Esophagus (tissue), 2 donors: ENCODE measurements around the gene TMED5. TPM values are rescaled to one million over a fixed set of nuclear protein-coding genes. Genes with fewer than 3 reads are reported as not detected.
A peak's percentile ranks its signal among the peaks of the same experiment; 100 is the strongest.
"Not testable (repeated sequence)": the region's sequence is repeated elsewhere in the genome, so short reads cannot be mapped to it uniquely, and the experiment has no call there.

Experiments
- H3K27ac ChIP-seq, 2 donors: one replicate each; pipeline ENCODE4 v1.5.1; 2013; ENCODE audit warnings: low read depth in 2 of 2, mild to moderate bottlenecking in 2 of 2, inconsistent platforms in 1 of 2, low read length in 1 of 2, moderate library complexity in 1 of 2
- H3K27me3 ChIP-seq, 2 donors: one replicate each; pipeline ENCODE4 v1.6.1; 2013; ENCODE audit warnings: low read length in 2 of 2, control low read depth in 1 of 2, mild to moderate bottlenecking in 1 of 2; ENCODE audit not compliant: insufficient read depth in 2 of 2, control insufficient read depth in 1 of 2
- H3K36me3 ChIP-seq, 2 donors: one replicate each; pipeline ENCODE4 v1.6.1; 2013; ENCODE audit warnings: low read length in 1 of 2; ENCODE audit not compliant: control insufficient read depth in 2 of 2, insufficient read depth in 2 of 2
- H3K4me1 ChIP-seq, 2 donors: one replicate each; pipeline ENCODE4 v1.6.1; 2013; ENCODE audit warnings: low read length in 1 of 2; ENCODE audit not compliant: control insufficient read depth in 2 of 2, insufficient read depth in 2 of 2
- H3K4me3 ChIP-seq, 2 donors: one replicate each; pipeline ENCODE4 v1.5.1; 2013; ENCODE audit warnings: low read length in 2 of 2, mild to moderate bottlenecking in 2 of 2, low read depth in 1 of 2, moderate library complexity in 1 of 2
- H3K9me3 ChIP-seq, 2 donors: one replicate each; pipeline ENCODE4 v1.6.1; 2013; ENCODE audit warnings: mild to moderate bottlenecking in 2 of 2, low read depth in 1 of 2, low read length in 1 of 2, moderate library complexity in 1 of 2; ENCODE audit not compliant: control insufficient read depth in 2 of 2, insufficient read depth in 1 of 2
- WGBS, 2 donors: extraction: QIAGEN DNeasy Blood & Tissue Kit; methylation state at CpG; one replicate each; pipeline ENCODE4 v1.1.7; 2013; 5-methylcytosine and 5-hydroxymethylcytosine counted together
- polyA plus RNA-seq, 2 donors: library from polyadenylated mRNA; stranded (reverse); fragments of 200-250 nt; gene quantifications; one replicate each; pipeline ENCODE4 v1.2.3, GENCODE V29; 2013
- donor health status: healthy with polysubstance abuse.
- donor health status: Bipolar disorder and iron deficiency.

The TMED5 gene
- 10 to 100 TPM in 1 of 2 donors, 1 to 10 TPM in 1; 5.6 to 11.2 TPM for polyA plus RNA-seq

- Histone ChIP-seq H3K4me1 (peaks cover 2 to 3% of the 10 kb centered on the region in 2 donors), H3K9me3 (no peaks in the 10 kb centered on the region), H3K36me3 (no peaks in the 10 kb centered on the region), H3K27me3 (no peaks in the 10 kb centered on the region), H3K4me3 (peak within 1 kb of the TSS; percentile 82 to 91), H3K27ac (peak within 1 kb of the TSS; percentile 99)
- 0 to 1% methylated on average over 78 of the region's 78 CpGs for WGBS, 2 donors
Measured at GRCh38 chr1:93179886-93180722, at the start of gene TMED5. Gene TMED5 (minus strand): TSS chr1:93180413. CDS start chr1:93180242, 171 bp downstream.

- no peak overlapping the region for H3K4me3 ChIP-seq
- no peaks in the 10 kb centered on the region for H3K27me3 ChIP-seq
- no peaks in the 10 kb centered on the region for H3K9me3 ChIP-seq
- no peaks in the 10 kb centered on the region for H3K4me1 ChIP-seq
- H3K36me3 ChIP-seq, result no peaks in the 10 kb centered on the region
- no peak overlapping the region for H3K27ac ChIP-seq
- WGBS, 2 donors, result 94 to 95% methylated on average over 2 of the region's 2 CpGs
Measured at GRCh38 chr1:93223023-93223675, 42.9 kb upstream of the TMED5 start.

GRCh38 chr1:93221913-93222312 lies 41.7 kb upstream of the TMED5 start:
- Histone ChIP-seq H3K4me1 (no peaks in the 10 kb centered on the region), H3K4me3 (no peak overlapping the region), H3K9me3 (no peaks in the 10 kb centered on the region), H3K36me3 (no peaks in the 10 kb centered on the region), H3K27ac (no peak overlapping the region), H3K27me3 (no peaks in the 10 kb centered on the region)
- WGBS, 2 donors, result 89 to 90% methylated on average over 3 of the region's 3 CpGs

GRCh38 chr1:93220716-93221115 lies 40.5 kb upstream of the TMED5 start:
- H3K27me3 ChIP-seq, H3K4me1 ChIP-seq, H3K27ac ChIP-seq, H3K4me3 ChIP-seq, H3K9me3 ChIP-seq, H3K36me3 ChIP-seq: not testable (repeated sequence)
- 91 to 97% methylated on average over 5 of the region's 5 CpGs for WGBS, 2 donors

GRCh38 chr1:93219443-93219842 lies 39.2 kb upstream of the TMED5 start:
- H3K36me3 ChIP-seq, result no peaks in the 10 kb centered on the region
- WGBS, 2 donors, result 77 to 82% methylated on average over 6 of the region's 6 CpGs
- no peaks in the 10 kb centered on the region for H3K4me1 ChIP-seq
- H3K27ac ChIP-seq, result no peak overlapping the region
- H3K27me3 ChIP-seq, result no peaks in the 10 kb centered on the region
- H3K4me3 ChIP-seq, result no peak overlapping the region
- no peaks in the 10 kb centered on the region for H3K9me3 ChIP-seq

- Histone ChIP-seq H3K27ac (no peak overlapping the region), H3K9me3 (no peaks in the 10 kb centered on the region), H3K4me3 (no peak overlapping the region), H3K27me3 (no peaks in the 10 kb centered on the region), H3K4me1 (no peaks in the 10 kb centered on the region), H3K36me3 (no peaks in the 10 kb centered on the region)
- WGBS, 2 donors, result 97% methylated on average over 2 of the region's 2 CpGs
Measured at GRCh38 chr1:93215322-93215721, 35.1 kb upstream of the TMED5 start.

- no peaks in the 10 kb centered on the region for H3K9me3 ChIP-seq
- no peaks in the 10 kb centered on the region for H3K27me3 ChIP-seq
- no peaks in the 10 kb centered on the region for H3K36me3 ChIP-seq
- no peak overlapping the region for H3K27ac ChIP-seq
- no peak overlapping the region for H3K4me3 ChIP-seq
- no peaks in the 10 kb centered on the region for H3K4me1 ChIP-seq
- WGBS, 2 donors, result 92 to 94% methylated on average over 5 of the region's 5 CpGs
Measured at GRCh38 chr1:93207211-93207610, 27.0 kb upstream of the TMED5 start.

- Histone ChIP-seq H3K4me1 (no peaks in the 10 kb centered on the region), H3K9me3 (no peaks in the 10 kb centered on the region), H3K4me3 (no peak overlapping the region), H3K27ac (no peak overlapping the region), H3K36me3 (no peaks in the 10 kb centered on the region), H3K27me3 (no peaks in the 10 kb centered on the region)
Measured at GRCh38 chr1:93206567-93206954, 26.3 kb upstream of the TMED5 start.

- 87 to 94% methylated on average over 6 of the region's 6 CpGs for WGBS, 2 donors
- Histone ChIP-seq H3K9me3 (no peaks in the 10 kb centered on the region), H3K4me1 (no peaks in the 10 kb centered on the region), H3K36me3 (no peaks in the 10 kb centered on the region), H3K27ac (no peak overlapping the region), H3K4me3 (no peak overlapping the region), H3K27me3 (no peaks in the 10 kb centered on the region)
Measured at GRCh38 chr1:93205892-93206566, 25.8 kb upstream of the TMED5 start.
